Pancreas (tissue), 10 donors: ENCODE data around the gene JMJD6. TPM values are rescaled to one million over a fixed set of nuclear protein-coding genes. Genes with fewer than 3 reads are reported as not detected.
A peak's percentile ranks its signal among the peaks of the same experiment; 100 is the strongest.

Source experiments
- ATAC-seq, 4 donors: fragments of 200-7000 bp; cut with Tn5 transposase; one replicate each; pipeline versions ENCODE4 v1.8.0 to v1.9.1; 2020; ENCODE audit warnings: mild to moderate bottlenecking in 4 of 4, moderate library complexity in 4 of 4
- DNase-seq, 6 donors: peaks; one replicate each; pipeline ENCODE4 v3.0.0-alpha.2; 2020
- FAIRE-seq: peaks from 2 replicates; lab custom pipeline; 2012; peaks lifted over from hg19 to GRCh38; lab: Jason Lieb, UNC
- H3K27ac ChIP-seq, 4 donors: fragments of 200-600 bp; sonication (generic); 1 replicate in 3 of 4; 2 replicates in 1 of 4; pipeline versions ENCODE4 v1.5.0 to v1.8.0; 2020
- H3K27me3 ChIP-seq, 4 donors: fragments of 200-600 bp; one replicate each; pipeline ENCODE4 v1.8.0; 2021
- H3K36me3 ChIP-seq, 3 donors: fragments of 200-600 bp; sonication (generic) in 1 of 3; one replicate each; pipeline versions ENCODE4 v1.5.0 to v1.8.0; 2020 to 2021
- H3K4me1 ChIP-seq, 3 donors: fragments of 200-600 bp; one replicate each; pipeline ENCODE4 v1.8.0; 2021
- H3K4me3 ChIP-seq, 4 donors: fragments of 200-600 bp; sonication (generic) in 2 of 4; one replicate each; pipeline versions ENCODE4 v1.5.0 to v1.8.0; 2020 to 2021
- H3K9me3 ChIP-seq, 4 donors: fragments of 200-600 bp; one replicate each; pipeline ENCODE4 v1.8.0; 2021
- CTCF ChIP-seq, 4 donors: fragments of 200-600 bp; sonication (generic) in 3 of 4; IDR thresholded peaks; one replicate each; pipeline versions ENCODE4 v1.5.0 to v1.8.0; 2021; ENCODE audit warnings: antibody characterized with exemption in 4 of 4
- WGBS, 2 donors: extraction: QIAGEN DNeasy Blood & Tissue Kit; methylation state at CpG; one replicate each; pipeline ENCODE4 v1.1.7; 2013; 5-methylcytosine and 5-hydroxymethylcytosine counted together
- intact Hi-C, 3 donors: fragments of 100-400 bp; cut with DNase I; formaldehyde crosslinking; loops; one replicate each; pipeline versions ENCODE4 v1.11.1 to v1.14.2; 2022
- polyA plus RNA-seq, 2 donors: library from polyadenylated mRNA; stranded (reverse); fragments of 200-250 nt; gene quantifications; one replicate each; pipeline ENCODE4 v1.2.3, GENCODE V29; 2013
- total RNA-seq, 6 donors: library from RNA; stranded (reverse); fragmentation: NEBNext Ultra II Directional in 4 of 6; extraction: Animal tissue kit (Norgen Biotek cat#: 25700) in 4 of 6; gene quantifications; one replicate each; pipeline versions ENCODE4 v1.2.1 to v1.2.4, GENCODE V29; 2021 to 2023
- donor health status: healthy with polysubstance abuse.
- donor health status: DM: no; HTN: no; CAD: no; lungs with moderate emphysema.
- donor health status: DM: no; HTN: no; CAD: no.
- donor health status: control.
- donor health status: control.
- donor health status: Bipolar disorder and iron deficiency.
- donor health status: DM: yes; HTN: yes; CAD: no.
- donor health status: DM: no; HTN: no; CAD: no.
- donor health status: DM: no; HTN: no; CAD: no.
- donor health status: DM: yes; HTN: yes; CAD: no.

The JMJD6 gene
- total and polyA plus RNA-seq, 8 donors: 12.4 to 54.0 (median 16.5) TPM

- Histone ChIP-seq H3K9me3 (no peaks in the 10 kb centered on the region), H3K36me3 (no peaks in the 10 kb centered on the region), H3K4me1 (peaks cover 0 to 6% (median 0%) of the 10 kb centered on the region in 3 donors), H3K27ac (peak overlapping the region in 1 of 4 donors; percentile 70), H3K4me3 (no peak overlapping the region), H3K27me3 (no peaks in the 10 kb centered on the region)
- FAIRE-seq: no peak
- DNase-seq: no peak
- WGBS, 2 donors: 80 to 92% methylated on average over 12 of the region's 12 CpGs
- intact Hi-C loops: no loop called here
- ATAC-seq: no peak
- no peak for TF ChIP-seq CTCF (IDR thresholded peaks at IDR 0.05)
Observed at GRCh38 chr17:76685366-76685765, 41.0 kb downstream of the JMJD6 start.

GRCh38 chr17:76684756-76685155, 41.6 kb downstream of the JMJD6 start:
- no peak for ATAC-seq
- intact Hi-C loops: no loop called here
- H3K9me3 ChIP-seq: no peaks in the 10 kb centered on the region
- peaks cover 0 to 6% (median 0%) of the 10 kb centered on the region in 3 donors for H3K4me1 ChIP-seq
- no peaks in the 10 kb centered on the region for H3K27me3 ChIP-seq
- no peak for DNase-seq
- H3K4me3 ChIP-seq: no peak overlapping the region
- TF ChIP-seq CTCF (IDR thresholded peaks at IDR 0.05): no peak
- H3K36me3 ChIP-seq: no peaks in the 10 kb centered on the region
- no peak for FAIRE-seq
- H3K27ac ChIP-seq: no peak overlapping the region
- WGBS, 2 donors: 89 to 92% methylated on average over 7 of the region's 7 CpGs

- H3K9me3 ChIP-seq: no peaks in the 10 kb centered on the region
- FAIRE-seq (no peak), DNase-seq (no peak), ATAC-seq (no peak)
- H3K4me1 ChIP-seq: peaks cover 0 to 2% (median 0%) of the 10 kb centered on the region in 3 donors
- WGBS, 2 donors: 89% methylated on average over 25 of the region's 25 CpGs
- H3K27ac ChIP-seq: no peak overlapping the region
- no peaks in the 10 kb centered on the region for H3K27me3 ChIP-seq
- intact Hi-C loops: no loop called here
- no peaks in the 10 kb centered on the region for H3K36me3 ChIP-seq
- H3K4me3 ChIP-seq: no peak overlapping the region
- TF ChIP-seq CTCF (IDR thresholded peaks at IDR 0.05): no peak
Observed at GRCh38 chr17:76683921-76684745, 42.3 kb downstream of the JMJD6 start.

GRCh38 chr17:76683011-76683755, 43.2 kb downstream of the JMJD6 start:
- H3K4me1 ChIP-seq: no peaks in the 10 kb centered on the region
- no peak for TF ChIP-seq CTCF (IDR thresholded peaks at IDR 0.05)
- WGBS, 2 donors: 79 to 81% methylated on average over 18 of the region's 18 CpGs
- no peak overlapping the region for H3K4me3 ChIP-seq
- ATAC-seq (no peak), DNase-seq (no peak), FAIRE-seq (no peak)
- H3K27ac ChIP-seq: no peak overlapping the region
- no peaks in the 10 kb centered on the region for H3K36me3 ChIP-seq
- no peaks in the 10 kb centered on the region for H3K27me3 ChIP-seq
- intact Hi-C loops: no loop called here
- H3K9me3 ChIP-seq: no peaks in the 10 kb centered on the region
